ENCODE results near the gene CNKSR3.

The CNKSR3 gene

GRCh38 chr6:154447954-154448353 lies 62.5 kb downstream of the CNKSR3 start:
- TF ChIP-seq CTCF (conservative IDR thresholded peaks at IDR 0.05; ENCODE audit: low read depth, low read length): no peak
- no peak overlapping the region for H3K9ac ChIP-seq
- H2AFZ ChIP-seq (ENCODE audit: low read depth): no peak overlapping the region
- H3K27me3 ChIP-seq (ENCODE audit: insufficient read depth, low read depth): no peaks in the 10 kb centered on the region
- no peaks in the 10 kb centered on the region for H3K36me3 ChIP-seq (ENCODE audit: insufficient read depth)
- H3K4me1 ChIP-seq (ENCODE audit: low read depth, poor library complexity, severe bottlenecking): no peaks in the 10 kb centered on the region
- H3K4me2 ChIP-seq: no peak overlapping the region
- H3K79me2 ChIP-seq (ENCODE audit: insufficient read depth, low read depth): no peaks in the 10 kb centered on the region
- no peak overlapping the region for H3K4me3 ChIP-seq (IDR thresholded peaks at IDR 0.05; ENCODE audit: insufficient read depth, low read depth, low read length)
- H4K20me1 ChIP-seq (ENCODE audit: insufficient read depth): no peaks in the 10 kb centered on the region
- no peak overlapping the region for H3K27ac ChIP-seq

- Histone ChIP-seq H4K20me1 (ENCODE audit: insufficient read depth) (no peaks in the 10 kb centered on the region), H3K36me3 (ENCODE audit: insufficient read depth) (no peaks in the 10 kb centered on the region), H3K4me1 (ENCODE audit: low read depth, poor library complexity, severe bottlenecking) (no peaks in the 10 kb centered on the region), H3K27me3 (ENCODE audit: insufficient read depth, low read depth) (no peaks in the 10 kb centered on the region), H3K4me2 (no peak overlapping the region), H2AFZ (ENCODE audit: low read depth) (no peak overlapping the region), H3K4me3 (IDR thresholded peaks at IDR 0.05; ENCODE audit: insufficient read depth, low read depth, low read length) (no peak overlapping the region), H3K27ac (no peak overlapping the region), H3K9ac (no peak overlapping the region), H3K79me2 (ENCODE audit: insufficient read depth, low read depth) (no peaks in the 10 kb centered on the region)
- no peak for TF ChIP-seq CTCF (conservative IDR thresholded peaks at IDR 0.05; ENCODE audit: low read depth, low read length)
These were observed 63.5 kb downstream of the CNKSR3 start for GRCh38 chr6:154446984-154447383.

- Histone ChIP-seq H2AFZ (ENCODE audit: low read depth) (no peak overlapping the region), H3K9ac (no peak overlapping the region), H3K27ac (no peak overlapping the region), H3K79me2 (ENCODE audit: insufficient read depth, low read depth) (no peaks in the 10 kb centered on the region), H3K27me3 (ENCODE audit: insufficient read depth, low read depth) (no peaks in the 10 kb centered on the region), H3K4me2 (no peak overlapping the region), H3K4me3 (IDR thresholded peaks at IDR 0.05; ENCODE audit: insufficient read depth, low read depth, low read length) (no peak overlapping the region), H4K20me1 (ENCODE audit: insufficient read depth) (no peaks in the 10 kb centered on the region), H3K4me1 (ENCODE audit: low read depth, poor library complexity, severe bottlenecking) (no peaks in the 10 kb centered on the region), H3K36me3 (ENCODE audit: insufficient read depth) (no peaks in the 10 kb centered on the region)
- no peak for TF ChIP-seq CTCF (conservative IDR thresholded peaks at IDR 0.05; ENCODE audit: low read depth, low read length)
These were observed 65.1 kb downstream of the CNKSR3 start for GRCh38 chr6:154445417-154445816.

- H3K79me2 ChIP-seq (ENCODE audit: insufficient read depth, low read depth): no peaks in the 10 kb centered on the region
- H4K20me1 ChIP-seq (ENCODE audit: insufficient read depth): no peaks in the 10 kb centered on the region
- H2AFZ ChIP-seq (ENCODE audit: low read depth): no peak overlapping the region
- no peaks in the 10 kb centered on the region for H3K27me3 ChIP-seq (ENCODE audit: insufficient read depth, low read depth)
- H3K27ac ChIP-seq: no peak overlapping the region
- no peak overlapping the region for H3K9ac ChIP-seq
- no peak overlapping the region for H3K4me2 ChIP-seq
- no peaks in the 10 kb centered on the region for H3K4me1 ChIP-seq (ENCODE audit: low read depth, poor library complexity, severe bottlenecking)
- no peak for TF ChIP-seq CTCF (conservative IDR thresholded peaks at IDR 0.05; ENCODE audit: low read depth, low read length)
- H3K36me3 ChIP-seq (ENCODE audit: insufficient read depth): no peaks in the 10 kb centered on the region
- no peak overlapping the region for H3K4me3 ChIP-seq (IDR thresholded peaks at IDR 0.05; ENCODE audit: insufficient read depth, low read depth, low read length)
These were observed 68.5 kb downstream of the CNKSR3 start for GRCh38 chr6:154441995-154442310.

Data from KMS-11 (cell line).